ENCODE results near the gene GRK4.
"Not testable (repeated sequence)": the region's sequence is repeated elsewhere in the genome, so short reads cannot be mapped to it uniquely, and the experiment has no call there.

Gene GRK4

GRCh38 chr4:2963175-2963965, at the start of gene GRK4, which contains the start of gene NOP14:
Gene GRK4 (plus strand): TSS chr4:2963571. CDS start chr4:2964071, 500 bp downstream.
Gene NOP14 (minus strand): TSS chr4:2963406. CDS start chr4:2963319, 87 bp downstream.
- DNase-seq = peak; percentile 88

DNA sequence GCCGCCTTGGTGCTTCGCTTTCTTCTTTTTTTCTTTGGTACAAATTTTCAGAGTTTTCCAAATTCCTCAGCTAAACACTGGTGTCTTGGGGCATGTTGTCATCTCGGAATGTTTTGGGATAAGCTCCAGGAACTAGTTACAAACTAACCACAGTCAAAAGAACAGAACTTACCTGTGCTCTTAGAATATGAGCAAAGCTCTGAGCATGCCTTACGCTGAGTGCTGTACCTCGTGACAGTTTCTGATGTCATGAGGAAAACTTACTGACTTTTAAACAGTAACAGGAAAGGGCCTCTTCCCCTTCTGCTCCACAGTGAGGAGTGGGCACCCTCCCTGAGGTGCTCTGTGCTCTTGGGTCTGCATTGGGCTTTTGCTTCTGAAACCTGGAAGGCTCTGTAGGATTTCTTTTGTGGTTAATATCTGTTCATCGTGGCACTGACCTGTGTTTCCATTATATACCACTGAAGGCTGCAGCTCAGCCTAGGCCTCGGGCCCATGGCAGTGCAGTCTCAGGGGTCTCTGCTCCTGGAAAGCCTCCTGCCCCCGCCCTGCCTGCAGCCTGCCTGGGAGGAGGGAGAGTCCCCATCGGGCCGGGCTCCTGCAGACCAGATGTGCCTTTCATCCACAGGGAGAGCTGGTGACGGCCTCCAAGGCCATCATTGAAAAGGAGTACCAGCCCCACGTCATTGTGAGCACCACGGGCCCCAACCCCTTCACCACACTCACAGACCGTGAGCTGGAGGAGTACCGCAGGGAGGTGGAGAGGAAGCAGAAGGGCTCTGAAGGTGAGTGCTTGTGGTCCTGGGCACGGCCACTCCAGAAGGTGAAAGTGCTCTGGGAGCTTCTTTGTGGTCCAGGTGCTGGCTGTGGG, 48.9 kb upstream of the GRK4 start:
- no peak for DNase-seq

GRCh38 chr4:2915789-2916188, 47.6 kb upstream of the GRK4 start:
- DNase-seq = no peak

GRCh38 chr4:2916696-2917095, 46.7 kb upstream of the GRK4 start:
- DNase-seq = not testable (repeated sequence)

GRCh38 chr4:2918300-2918699, 45.1 kb upstream of the GRK4 start:
- not testable (repeated sequence) for DNase-seq

- not testable (repeated sequence) for DNase-seq
Observed at GRCh38 chr4:2918714-2919113, 44.7 kb upstream of the GRK4 start.

DNA sequence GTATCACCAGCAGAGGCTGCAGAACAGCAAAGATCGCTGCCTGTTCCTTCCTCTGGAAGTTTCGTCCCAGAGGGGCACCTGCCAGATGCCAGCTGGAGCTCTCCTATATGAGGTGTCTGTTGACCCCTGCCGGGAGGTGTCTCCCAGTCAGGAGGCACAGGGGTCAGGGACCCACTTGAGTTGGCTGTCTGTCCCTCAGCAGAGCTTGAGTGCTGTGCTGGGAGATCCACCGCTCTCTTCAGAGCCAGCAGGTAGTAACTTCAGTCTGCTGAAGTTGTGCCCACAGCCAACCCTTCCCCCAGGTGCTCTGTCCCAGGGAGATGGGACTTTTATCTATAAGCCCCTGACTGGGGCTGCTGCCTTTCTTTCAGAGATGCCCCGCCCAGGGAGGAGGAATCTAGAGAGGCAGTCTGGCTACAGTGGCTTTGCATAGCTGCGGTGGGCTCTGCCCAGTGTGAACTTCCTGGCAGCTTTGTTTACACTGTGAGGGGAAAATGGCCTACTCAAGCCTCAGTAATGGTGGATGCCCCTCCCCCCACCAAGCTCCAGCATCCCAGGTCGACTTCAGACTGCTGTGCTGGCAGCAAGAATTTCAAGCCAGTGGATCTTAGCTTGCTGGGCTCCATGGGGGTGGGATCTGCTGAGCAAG, 40.8 kb upstream of the GRK4 start:
- DNase-seq = not testable (repeated sequence)

GRCh38 chr4:2923141-2923551, 40.2 kb upstream of the GRK4 start:
- DNase-seq = no peak

- no peak for DNase-seq
Observed at GRCh38 chr4:2923668-2924173, 39.6 kb upstream of the GRK4 start.

DNA sequence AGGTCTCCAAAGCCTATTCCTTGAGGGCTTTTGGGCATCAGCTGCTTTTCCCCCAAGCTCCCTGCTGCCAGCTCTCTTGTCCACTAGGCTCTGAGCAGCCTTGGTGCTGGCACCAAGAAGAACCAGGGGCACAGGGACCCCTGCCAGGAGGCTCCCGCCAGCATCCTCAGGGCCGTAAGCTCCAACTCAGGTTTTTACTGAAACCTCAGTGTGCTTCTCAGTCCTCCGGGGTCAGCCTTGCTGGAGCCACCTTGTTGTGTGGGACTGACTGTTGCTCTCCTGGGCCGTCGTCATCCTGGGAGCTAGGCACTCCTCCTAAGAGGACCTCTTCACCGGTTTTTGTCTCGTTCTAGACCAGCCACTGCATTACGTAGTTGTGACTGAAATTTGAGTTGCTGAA, 39.1 kb upstream of the GRK4 start:
- DNase-seq = no peak

GRCh38 chr4:2924765-2925301, 38.5 kb upstream of the GRK4 start:
- no peak for DNase-seq

GRCh38 chr4:2925496-2925895, 37.9 kb upstream of the GRK4 start:
- DNase-seq = no peak

- no peak for DNase-seq
Observed at GRCh38 chr4:2925931-2926860, 37.2 kb upstream of the GRK4 start.

- no peak for DNase-seq
Observed at GRCh38 chr4:2927016-2927695, 36.2 kb upstream of the GRK4 start.

- DNase-seq = no peak
Observed at GRCh38 chr4:2927696-2928075, 35.7 kb upstream of the GRK4 start.

GRCh38 chr4:2928242-2929176, 34.9 kb upstream of the GRK4 start:
- no peak for DNase-seq

DNA sequence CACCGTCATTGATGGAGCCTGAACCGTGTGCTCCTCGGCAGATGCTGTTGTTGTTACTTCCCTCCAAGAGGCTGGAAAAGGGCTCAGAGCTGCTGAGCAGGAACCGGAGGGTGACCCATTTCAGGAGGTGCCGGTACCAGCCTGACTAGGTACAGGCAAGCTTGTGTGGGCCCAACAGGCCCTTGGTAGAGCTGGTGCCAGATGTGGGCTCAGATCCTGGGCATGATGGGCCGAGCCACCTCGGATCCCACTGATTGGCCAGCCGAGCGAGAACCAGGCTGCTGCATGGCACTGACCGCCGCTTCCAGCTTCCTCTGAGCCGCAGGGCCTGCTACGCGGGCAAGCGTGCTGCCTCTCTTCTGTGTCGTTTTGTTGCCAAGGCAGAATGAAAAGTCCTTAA, 33.9 kb upstream of the GRK4 start:
- DNase-seq = no peak

GRCh38 chr4:2930135-2930757, 33.1 kb upstream of the GRK4 start:
- DNase-seq = no peak

GRCh38 chr4:2930758-2931511, 32.4 kb upstream of the GRK4 start:
- DNase-seq = no peak
